Astrocyte (in vitro differentiated cells and primary cell): ENCODE results near the gene HOXB1. TPM values are rescaled to one million over a fixed set of nuclear protein-coding genes. Genes with fewer than 3 reads are reported as not detected.
A peak's percentile ranks its signal among the peaks of the same experiment; 100 is the strongest.

Experiments used
- DNase-seq: peaks from one replicate; pipeline ENCODE4 v3.0.0-alpha.2; 2010; ENCODE audit warnings: low read depth
- FAIRE-seq: peaks from 2 replicates; lab custom pipeline; 2011; peaks lifted over from hg19 to GRCh38; lab: Jason Lieb, UNC
- H2AFZ ChIP-seq: 2 replicates; pipeline ENCODE4 v1.6.0; 2012; ENCODE audit warnings: low read depth, low read length, inconsistent platforms
- H3K27ac ChIP-seq: 2 replicates; pipeline ENCODE4 v1.5.1; 2011; ENCODE audit warnings: low read depth, low read length, inconsistent platforms
- H3K27me3 ChIP-seq: 2 replicates; pipeline ENCODE4 v1.6.0; 2011; ENCODE audit warnings: low read length, inconsistent platforms; ENCODE audit not compliant: insufficient read depth
- H3K36me3 ChIP-seq: 2 replicates; pipeline ENCODE4 v1.5.1; 2011; ENCODE audit warnings: low read length, inconsistent platforms; ENCODE audit not compliant: insufficient read depth
- H3K4me1 ChIP-seq: 2 replicates; pipeline ENCODE4 v1.5.1; 2011; ENCODE audit warnings: low read length, inconsistent platforms; ENCODE audit not compliant: insufficient read depth
- H3K4me2 ChIP-seq: 2 replicates; pipeline ENCODE4 v1.6.0; 2012; ENCODE audit warnings: low read length, inconsistent platforms
- H3K4me3 ChIP-seq: 2 replicates; pipeline ENCODE4 v1.5.1; 2011; ENCODE audit warnings: low read depth, mild to moderate bottlenecking, low read length, inconsistent platforms; ENCODE audit not compliant: insufficient read depth
- H3K79me2 ChIP-seq: 2 replicates; pipeline ENCODE4 v1.6.0; 2012; ENCODE audit warnings: mild to moderate bottlenecking, low read length, inconsistent platforms; ENCODE audit not compliant: insufficient read depth
- H3K9ac ChIP-seq: 2 replicates; pipeline ENCODE4 v1.6.0; 2012; ENCODE audit warnings: mild to moderate bottlenecking, low read length, inconsistent platforms
- H3K9me3 ChIP-seq: 2 replicates; pipeline ENCODE4 v1.5.1; 2012; ENCODE audit warnings: low read depth, mild to moderate bottlenecking, low read length, inconsistent platforms; ENCODE audit not compliant: insufficient read depth
- H4K20me1 ChIP-seq: 2 replicates; pipeline ENCODE4 v1.6.0; 2012; ENCODE audit warnings: low read length, inconsistent platforms; ENCODE audit not compliant: insufficient read depth
- H3K27ac Mint-ChIP-seq: one replicate; pipeline ENCODE4 v1.8.0; 2021; ENCODE audit warnings: mild to moderate bottlenecking, mixed read lengths; ENCODE audit not compliant: unreplicated experiment
- H3K27me3 Mint-ChIP-seq: one replicate; pipeline ENCODE4 v1.8.0; 2021; ENCODE audit warnings: low read depth, mixed read lengths; ENCODE audit not compliant: unreplicated experiment
- H3K36me3 Mint-ChIP-seq: one replicate; pipeline ENCODE4 v1.8.0; 2021; ENCODE audit warnings: low read depth, mixed read lengths; ENCODE audit not compliant: unreplicated experiment
- H3K4me1 Mint-ChIP-seq: one replicate; pipeline ENCODE4 v1.8.0; 2021; ENCODE audit warnings: low read depth, mixed read lengths; ENCODE audit not compliant: unreplicated experiment
- H3K4me3 Mint-ChIP-seq: one replicate; pipeline ENCODE4 v1.8.0; 2021; ENCODE audit warnings: mild to moderate bottlenecking, moderate library complexity, mixed read lengths; ENCODE audit not compliant: unreplicated experiment
- H3K9me3 Mint-ChIP-seq: one replicate; pipeline ENCODE4 v1.8.0; 2021; ENCODE audit warnings: mild to moderate bottlenecking, mixed read lengths; ENCODE audit not compliant: unreplicated experiment
- EZH2 ChIP-seq: IDR thresholded peaks from 2 replicates; pipeline ENCODE4 v1.6.1; 2012; ENCODE audit warnings: mild to moderate bottlenecking, low read length, inconsistent platforms; ENCODE audit not compliant: insufficient read depth
- total RNA-seq: library from RNA; stranded (reverse); gene quantifications from 2 replicates; pipeline ENCODE4 v1.2.1, GENCODE V29; 2021
- TF ChIP-seq, protein P1 (sequence below): IDR thresholded peaks from 2 replicates; pipeline ENCODE4 v1.5.1; 2011; ENCODE audit warnings: low read depth, mild to moderate bottlenecking, inconsistent platforms, low read length, moderate library complexity; ENCODE audit not compliant: insufficient read depth

HOXB1 gene
- total RNA-seq, 1 donor from 2014 or later: not detected

DNA sequence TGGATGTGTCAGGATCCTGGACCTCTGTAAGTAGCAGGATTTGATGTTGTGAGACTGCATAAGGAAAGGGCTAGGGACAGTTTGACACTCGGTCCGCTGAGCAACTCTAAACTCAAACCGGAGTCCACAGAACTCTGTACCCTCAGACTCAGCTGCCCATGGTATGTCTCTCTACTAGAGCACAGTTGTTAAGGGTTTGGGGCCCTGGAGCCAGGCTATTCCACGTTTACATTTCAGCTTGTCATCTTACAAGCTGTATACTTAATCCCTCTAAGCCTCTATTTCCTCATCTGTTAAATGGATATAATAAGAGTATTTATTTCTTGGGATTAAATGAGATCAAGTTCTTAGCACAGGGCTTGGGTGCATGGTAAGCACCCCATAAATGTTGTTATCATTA lies 27.9 kb downstream of the HOXB1 start:
- Histone ChIP-seq H2AFZ (no peak overlapping the region), H3K27me3 (no peaks in the 10 kb centered on the region), H3K36me3 (no peaks in the 10 kb centered on the region), H3K4me3 (no peak overlapping the region), H3K4me2 (no peak overlapping the region), H4K20me1 (no peaks in the 10 kb centered on the region), H3K4me1 (peaks cover 23% of the 10 kb centered on the region), H3K79me2 (no peaks in the 10 kb centered on the region), H3K9ac (no peak overlapping the region), H3K27ac (no peak overlapping the region), H3K9me3 (no peaks in the 10 kb centered on the region)
- no peak for FAIRE-seq
- Mint-ChIP-seq H3K4me1 (peaks cover 23% of the 10 kb centered on the region), H3K27ac (no peak overlapping the region), H3K4me3 (no peak overlapping the region), H3K9me3 (peaks cover 3% of the 10 kb centered on the region), H3K36me3 (no peaks in the 10 kb centered on the region), H3K27me3 (peaks cover 47% of the 10 kb centered on the region)
- no peak for TF ChIP-seq EZH2
- DNase-seq: no peak

DNA sequence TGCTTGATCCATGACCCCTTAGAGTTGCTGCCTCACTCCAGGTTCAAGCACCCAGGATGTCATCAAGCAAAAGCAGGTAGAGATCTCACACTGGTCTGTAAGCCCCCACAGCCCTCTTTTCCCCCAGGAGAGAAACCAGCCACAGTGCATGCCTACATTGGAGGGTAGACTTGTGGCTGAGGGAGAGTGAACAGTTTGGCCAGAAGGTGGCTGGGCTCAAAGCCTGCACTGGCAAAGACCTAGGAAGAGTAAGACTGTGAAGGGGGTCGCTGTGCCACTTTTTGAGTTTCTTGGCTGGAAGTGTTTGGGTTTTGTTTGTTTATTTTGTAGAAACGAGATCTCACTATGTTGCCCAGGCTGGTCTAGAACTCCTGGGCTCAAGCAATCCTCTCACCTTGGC lies 28.5 kb downstream of the HOXB1 start:
- Histone ChIP-seq H2AFZ (no peak overlapping the region), H3K36me3 (no peaks in the 10 kb centered on the region), H3K9ac (no peak overlapping the region), H3K4me2 (no peak overlapping the region), H3K9me3 (no peaks in the 10 kb centered on the region), H3K79me2 (no peaks in the 10 kb centered on the region), H3K27ac (no peak overlapping the region), H3K27me3 (no peaks in the 10 kb centered on the region), H3K4me3 (no peak overlapping the region), H3K4me1 (peaks cover 23% of the 10 kb centered on the region), H4K20me1 (no peaks in the 10 kb centered on the region)
- FAIRE-seq (no peak), DNase-seq (no peak)
- Mint-ChIP-seq H3K4me1 (peaks cover 24% of the 10 kb centered on the region), H3K36me3 (no peaks in the 10 kb centered on the region), H3K27ac (no peak overlapping the region), H3K9me3 (peaks cover 3% of the 10 kb centered on the region), H3K4me3 (no peak overlapping the region), H3K27me3 (peaks cover 50% of the 10 kb centered on the region)
- TF ChIP-seq EZH2: no peak
- TF ChIP-seq, protein P1, sequence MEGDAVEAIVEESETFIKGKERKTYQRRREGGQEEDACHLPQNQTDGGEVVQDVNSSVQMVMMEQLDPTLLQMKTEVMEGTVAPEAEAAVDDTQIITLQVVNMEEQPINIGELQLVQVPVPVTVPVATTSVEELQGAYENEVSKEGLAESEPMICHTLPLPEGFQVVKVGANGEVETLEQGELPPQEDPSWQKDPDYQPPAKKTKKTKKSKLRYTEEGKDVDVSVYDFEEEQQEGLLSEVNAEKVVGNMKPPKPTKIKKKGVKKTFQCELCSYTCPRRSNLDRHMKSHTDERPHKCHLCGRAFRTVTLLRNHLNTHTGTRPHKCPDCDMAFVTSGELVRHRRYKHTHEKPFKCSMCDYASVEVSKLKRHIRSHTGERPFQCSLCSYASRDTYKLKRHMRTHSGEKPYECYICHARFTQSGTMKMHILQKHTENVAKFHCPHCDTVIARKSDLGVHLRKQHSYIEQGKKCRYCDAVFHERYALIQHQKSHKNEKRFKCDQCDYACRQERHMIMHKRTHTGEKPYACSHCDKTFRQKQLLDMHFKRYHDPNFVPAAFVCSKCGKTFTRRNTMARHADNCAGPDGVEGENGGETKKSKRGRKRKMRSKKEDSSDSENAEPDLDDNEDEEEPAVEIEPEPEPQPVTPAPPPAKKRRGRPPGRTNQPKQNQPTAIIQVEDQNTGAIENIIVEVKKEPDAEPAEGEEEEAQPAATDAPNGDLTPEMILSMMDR: no peak

DNA sequence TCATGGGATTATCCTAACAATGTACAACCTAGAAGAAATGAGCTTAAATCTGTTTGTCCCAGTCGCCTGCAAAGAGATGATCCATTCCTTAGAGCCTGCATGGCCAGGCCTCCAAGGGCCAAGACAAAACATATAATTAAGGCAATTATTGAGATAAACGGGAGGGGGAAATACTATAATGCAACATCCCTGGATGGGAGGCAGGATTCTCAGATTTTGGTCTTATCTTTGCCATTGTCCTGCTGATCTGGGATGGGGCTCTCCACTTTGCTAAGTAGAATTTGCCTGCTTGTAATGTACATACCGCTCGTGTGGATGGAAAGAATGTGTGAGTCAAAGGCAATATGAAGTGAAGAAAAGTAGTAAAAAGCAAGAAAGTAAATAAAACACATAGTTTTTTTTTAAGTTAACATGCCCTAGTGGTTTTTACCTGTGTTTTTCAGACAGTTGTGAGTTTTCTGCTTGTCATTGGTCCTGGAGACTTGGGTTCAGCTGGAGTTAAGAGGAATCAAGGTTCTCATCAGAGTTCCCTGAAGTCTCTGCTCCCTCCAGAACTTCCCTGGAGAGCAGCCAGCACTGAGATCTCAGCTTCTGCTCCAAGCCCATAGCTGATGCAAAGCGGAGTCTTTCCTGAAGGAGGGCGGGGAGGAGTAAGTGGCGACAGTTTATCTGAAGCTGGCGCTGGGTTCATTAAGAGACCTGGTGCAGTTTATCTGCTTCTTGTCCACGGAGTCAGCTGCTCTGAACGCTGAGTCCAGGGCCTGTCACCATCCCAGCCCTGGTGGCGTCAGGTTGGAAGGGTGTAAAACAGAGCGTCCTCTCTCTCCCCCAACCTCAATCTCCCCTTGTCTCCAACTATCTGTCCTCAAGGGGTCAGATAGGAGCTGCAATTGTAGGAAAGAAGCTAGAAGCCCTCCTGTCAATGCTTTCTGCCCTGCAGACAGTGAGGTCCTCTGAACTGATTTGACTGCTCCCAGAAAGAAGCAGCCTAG lies 30.1 kb downstream of the HOXB1 start:
- FAIRE-seq: no peak
- peaks cover 18% of the 10 kb centered on the region for H3K4me1 ChIP-seq
- H3K27me3 Mint-ChIP-seq: peaks cover 53% of the 10 kb centered on the region
- H3K4me1 Mint-ChIP-seq: peaks cover 25% of the 10 kb centered on the region
- H3K4me3 ChIP-seq: no peak overlapping the region
- H3K9me3 Mint-ChIP-seq: peaks cover 3% of the 10 kb centered on the region
- H3K27ac Mint-ChIP-seq: peak overlapping the region; percentile 4
- DNase-seq: peak; percentile 44
- no peak overlapping the region for H3K27ac ChIP-seq
- H3K79me2 ChIP-seq: no peaks in the 10 kb centered on the region
- H3K9ac ChIP-seq: no peak overlapping the region
- H2AFZ ChIP-seq: no peak overlapping the region
- no peak for TF ChIP-seq EZH2
- TF ChIP-seq, protein P1: no peak
- H4K20me1 ChIP-seq: no peaks in the 10 kb centered on the region
- no peak overlapping the region for H3K4me3 Mint-ChIP-seq
- H3K36me3 ChIP-seq: no peaks in the 10 kb centered on the region
- no peak overlapping the region for H3K4me2 ChIP-seq
- no peaks in the 10 kb centered on the region for H3K27me3 ChIP-seq
- no peaks in the 10 kb centered on the region for H3K36me3 Mint-ChIP-seq
- H3K9me3 ChIP-seq: no peaks in the 10 kb centered on the region
